Left hindlimb (tissue), 1 donor: ENCODE data around the gene FAM184A.
A peak's percentile ranks its signal among the peaks of the same experiment; 100 is the strongest.
"Not testable (repeated sequence)": the region's sequence is repeated elsewhere in the genome, so short reads cannot be mapped to it uniquely, and the experiment has no call there.

Source experiments
- DNase-seq: peaks from one replicate; pipeline ENCODE4 v3.0.0-alpha.2; 2018

Gene FAM184A

GRCh38 chr6:119097815-119098361 is 19.4 kb upstream of the FAM184A start:
- DNase-seq, result not testable (repeated sequence)

DNA sequence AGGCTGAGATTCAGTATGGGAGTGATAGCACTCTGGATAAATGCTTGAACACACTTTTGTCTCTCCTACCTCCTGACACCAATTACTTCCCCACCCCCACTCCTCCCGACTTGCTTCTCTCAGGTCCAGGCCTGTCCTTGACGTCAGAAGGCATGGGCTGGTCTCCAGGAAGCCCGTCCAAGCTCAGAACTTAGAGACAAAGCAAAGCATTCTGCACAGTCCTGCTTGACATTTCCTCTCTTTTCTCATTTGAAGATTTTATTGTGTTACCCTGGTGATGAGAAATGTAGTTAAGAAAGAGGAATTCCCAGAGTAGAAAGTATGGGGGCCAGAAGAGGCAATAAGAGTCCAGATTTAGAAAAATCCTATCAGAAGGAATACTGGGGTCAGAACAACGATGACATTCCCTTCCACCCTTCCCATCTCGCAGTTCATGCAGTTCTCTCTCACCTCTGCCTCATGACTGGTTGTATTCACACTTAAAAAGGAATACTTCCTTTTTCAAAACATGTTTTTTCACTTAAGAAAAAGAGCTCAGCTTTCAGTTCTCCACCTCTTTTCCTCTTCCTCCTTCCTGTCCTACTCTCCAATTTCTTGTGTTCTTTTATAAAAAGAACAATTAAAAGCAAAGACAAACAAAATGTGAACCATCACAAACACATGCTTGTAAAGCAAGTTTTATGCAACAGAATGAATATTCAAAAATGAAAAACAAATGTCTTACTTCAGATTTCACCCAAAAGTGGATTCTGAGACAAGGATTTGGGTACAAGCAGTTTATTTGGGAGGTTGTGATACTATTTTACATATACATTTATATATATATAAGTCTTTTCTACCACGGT is 18.5 kb upstream of the FAM184A start:
- peak; percentile 86 for DNase-seq

- no peak for DNase-seq
Measured at GRCh38 chr6:119090256-119090655, 11.8 kb upstream of the FAM184A start.

DNA sequence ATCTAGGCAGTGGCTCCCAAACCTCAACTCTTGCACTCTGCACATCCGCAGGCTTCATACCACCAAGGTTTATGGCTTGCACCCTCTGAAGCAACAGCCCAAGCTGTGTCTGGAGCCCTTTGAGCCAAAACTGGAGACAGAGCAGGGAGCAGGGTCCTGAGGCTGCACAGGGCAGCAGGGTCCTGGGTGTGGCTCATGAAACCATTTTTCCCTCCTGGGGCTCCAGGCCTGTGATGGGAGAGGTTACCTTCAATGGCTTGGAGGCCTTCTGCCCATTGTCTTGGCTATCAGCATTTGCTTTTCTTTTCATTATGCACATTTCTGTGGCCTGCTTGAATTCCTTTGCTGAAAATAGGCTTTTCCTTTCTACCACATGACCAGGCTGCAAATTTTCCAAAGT is 6.3 kb upstream of the FAM184A start:
- DNase-seq, result no peak

DNA sequence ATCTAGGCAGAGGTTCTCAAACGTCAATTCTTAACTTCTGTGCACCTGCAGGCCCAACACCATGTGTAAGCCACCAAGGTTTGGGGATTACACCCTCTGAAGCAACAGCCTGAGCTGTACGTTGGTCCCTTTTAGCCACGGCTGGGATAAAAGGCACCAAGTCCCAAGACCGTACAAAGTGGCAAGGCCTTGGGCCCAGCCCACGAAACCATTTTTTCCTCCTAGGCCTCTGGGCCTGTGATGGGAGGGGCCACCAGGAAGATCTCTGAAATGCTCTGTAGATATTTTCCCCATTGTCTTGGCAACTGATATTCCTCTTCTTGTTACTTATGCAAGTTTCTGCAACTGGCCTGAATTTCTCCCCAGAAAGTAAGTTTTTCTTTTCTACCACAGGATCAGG is 4.5 kb upstream of the FAM184A start:
- DNase-seq, result no peak

GRCh38 chr6:119079283-119079809 is 882 bp upstream of the FAM184A start:
- no peak for DNase-seq

DNA sequence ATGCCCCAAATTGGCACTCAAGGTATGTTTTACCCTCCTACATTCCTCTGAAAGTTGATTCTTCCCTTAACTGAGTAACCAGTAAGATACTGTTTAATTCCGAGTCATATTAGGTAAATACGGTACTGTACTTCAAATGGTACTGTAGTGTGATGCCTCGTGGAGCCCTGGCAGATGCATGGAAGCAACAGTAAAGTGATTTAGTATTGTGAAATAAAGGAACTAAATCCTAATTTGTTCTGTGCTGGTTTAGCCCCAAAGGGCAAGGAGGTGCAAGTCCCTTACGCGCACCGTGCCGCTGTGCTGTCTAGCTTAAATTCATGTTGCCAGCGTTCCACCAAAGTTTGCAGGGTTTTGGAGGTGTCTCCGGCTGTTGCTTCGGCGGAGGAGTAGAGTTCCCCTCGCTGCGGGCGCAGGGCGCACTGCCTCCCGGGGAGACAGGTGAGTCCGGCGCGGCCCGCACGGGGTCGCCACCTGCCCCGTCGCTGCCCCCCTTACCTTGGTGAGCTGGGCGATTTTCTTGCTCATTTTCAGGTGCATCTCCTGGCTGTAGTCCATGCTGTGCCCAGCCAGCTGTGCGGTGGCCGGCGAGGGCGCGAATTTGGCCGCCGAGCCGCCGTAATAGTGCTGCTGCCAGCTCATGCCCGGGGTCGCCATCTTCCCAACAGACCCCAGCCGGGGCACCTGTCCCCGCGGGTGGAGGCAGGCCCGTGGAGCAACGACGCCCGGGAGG is 655 bp downstream of the FAM184A start:
- DNase-seq, result no peak

DNA sequence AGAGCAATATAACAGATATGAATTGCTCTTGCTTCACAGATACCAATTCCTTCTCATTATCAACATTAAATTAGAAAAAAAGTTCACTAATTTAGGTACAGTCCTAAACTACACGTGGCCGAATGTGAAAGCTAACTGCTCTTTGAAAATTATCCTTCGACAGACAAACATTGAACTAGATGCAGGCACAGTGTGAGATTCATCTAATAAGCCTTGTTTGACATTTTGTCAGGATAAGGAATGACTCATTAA is 1.1 kb downstream of the FAM184A start:
- no peak for DNase-seq

DNA sequence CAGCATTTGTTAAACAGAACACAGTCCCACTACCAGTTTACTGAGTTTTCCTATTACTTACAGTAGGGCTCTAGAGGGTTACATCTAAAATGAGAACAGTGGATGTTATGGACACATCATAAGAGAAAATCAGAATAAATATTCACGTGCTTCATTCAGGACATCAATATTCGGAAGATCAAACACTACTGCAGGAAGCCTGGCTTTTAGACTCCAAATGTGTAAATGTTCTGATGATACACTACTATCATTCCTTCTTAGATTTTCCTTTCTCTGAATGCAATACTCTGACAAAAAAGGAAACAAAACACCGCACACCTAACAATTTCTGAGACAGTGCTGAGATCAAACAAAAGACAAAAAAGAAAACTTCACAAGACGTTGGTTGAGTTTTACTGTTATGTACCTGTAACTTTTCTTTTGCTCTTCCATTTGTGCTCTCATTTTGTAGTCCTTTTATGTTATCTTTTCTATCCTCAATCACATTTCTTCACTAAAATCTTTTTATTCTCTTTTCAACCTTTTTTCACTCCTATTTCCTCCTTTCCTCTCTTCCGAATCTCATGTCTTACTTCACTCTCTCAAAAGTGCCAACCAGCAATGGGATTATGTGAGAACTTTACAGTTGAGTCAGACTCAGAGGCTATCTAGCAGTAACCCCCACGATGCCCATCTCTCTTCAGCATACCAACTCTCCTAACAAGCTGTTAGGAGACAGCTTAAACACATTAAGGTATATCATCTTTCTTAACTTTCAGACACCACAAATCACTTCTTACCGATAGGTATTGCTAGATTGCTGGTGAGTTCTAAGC is 1.7 kb downstream of the FAM184A start:
- no peak for DNase-seq

- DNase-seq, result no peak
Measured at GRCh38 chr6:119076173-119076572, 2.3 kb downstream of the FAM184A start.

GRCh38 chr6:119075200-119075981 is 3.1 kb downstream of the FAM184A start:
- DNase-seq, result no peak

DNA sequence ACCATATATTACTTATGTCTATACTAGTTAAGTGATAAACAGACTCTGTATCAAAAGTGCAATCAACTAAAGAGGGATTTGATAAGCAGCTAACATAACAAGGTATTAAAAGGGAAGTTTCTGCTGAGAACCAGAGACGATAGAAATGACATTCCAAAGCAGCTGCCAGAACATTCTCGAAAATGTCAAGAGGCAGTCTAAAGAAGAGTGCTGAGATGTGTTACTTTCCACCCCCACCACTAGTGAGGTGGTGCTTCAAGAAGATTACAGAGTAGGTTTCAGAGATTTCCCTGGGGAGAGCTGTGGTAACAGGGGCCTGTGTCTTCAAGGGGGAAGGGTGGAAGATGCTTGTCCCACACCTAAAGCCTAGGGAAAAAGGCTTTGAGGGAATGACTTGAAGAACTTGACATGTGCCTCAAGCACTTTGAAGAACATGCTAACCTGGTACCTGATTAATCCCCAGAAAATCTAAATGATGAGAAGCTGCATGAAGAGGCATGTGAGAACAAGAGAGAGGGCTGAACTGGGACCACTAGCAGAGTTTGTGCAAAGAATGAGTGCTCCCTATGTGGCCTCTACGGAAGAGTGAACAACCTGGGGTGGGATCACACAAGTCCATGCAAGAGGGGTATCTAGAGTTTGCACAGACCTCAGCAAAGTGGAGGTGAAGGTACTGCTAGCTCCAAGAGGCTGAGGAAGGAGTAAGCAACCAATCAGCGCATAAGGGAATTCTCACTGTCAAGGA is 5.0 kb downstream of the FAM184A start:
- DNase-seq, result no peak

DNA sequence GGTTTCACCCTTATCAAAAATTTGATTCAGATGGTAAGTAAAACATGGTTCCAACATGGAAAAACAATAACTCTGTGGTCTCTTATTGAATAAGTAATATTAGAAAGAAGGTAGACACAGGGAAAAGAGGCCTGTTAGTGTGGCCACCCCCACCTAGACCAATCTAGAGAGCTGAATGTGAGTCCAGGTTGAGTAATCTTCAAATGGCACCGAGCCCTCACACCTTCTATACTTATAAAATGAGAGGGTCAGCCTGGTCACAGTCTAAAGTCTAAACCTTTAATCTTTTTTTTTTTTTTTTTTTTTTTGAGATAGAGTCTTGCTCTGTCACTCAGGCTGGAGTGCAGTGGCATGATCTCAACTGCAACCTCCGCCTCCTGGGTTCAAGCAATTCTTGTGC is 6.9 kb downstream of the FAM184A start:
- no peak for DNase-seq

DNA sequence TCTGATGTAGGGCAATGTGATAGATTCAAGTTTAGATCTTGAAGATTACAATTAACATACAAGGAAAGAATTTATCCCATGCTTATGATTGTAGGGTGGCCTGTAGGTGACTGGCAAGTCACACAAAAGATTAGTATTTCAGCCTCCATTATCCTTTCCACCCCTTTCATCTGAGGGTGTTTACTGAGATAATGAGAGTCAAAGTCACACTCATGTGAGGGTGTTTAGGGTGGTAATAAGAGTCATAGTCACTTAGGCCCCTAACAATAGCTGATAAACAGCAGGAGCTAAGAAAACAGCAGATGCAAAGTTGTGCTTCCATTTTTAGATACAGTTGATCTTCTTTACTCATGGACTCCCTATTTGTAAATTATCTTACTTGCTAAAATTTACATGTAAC is 11.4 kb downstream of the FAM184A start:
- no peak for DNase-seq

DNA sequence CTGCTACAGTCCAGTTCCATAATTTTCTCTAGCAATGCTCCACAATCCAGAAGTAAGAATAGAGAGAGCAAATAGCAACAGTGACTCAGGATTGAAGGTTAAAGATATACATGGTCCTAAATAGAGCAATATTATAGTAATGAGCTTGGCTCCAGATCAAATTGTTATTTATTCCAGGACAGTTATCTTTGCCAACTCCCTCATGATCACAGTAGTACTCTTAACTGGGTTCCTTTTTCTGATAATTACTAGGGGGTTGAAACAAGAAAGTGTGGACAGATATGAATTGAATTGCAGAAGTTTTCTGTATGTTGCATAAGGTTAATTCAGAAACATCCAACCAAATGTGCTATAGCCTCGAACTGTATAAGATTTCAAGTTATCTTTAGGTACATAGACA is 11.9 kb downstream of the FAM184A start:
- DNase-seq, result no peak

- no peak for DNase-seq
Measured at GRCh38 chr6:119065955-119066354, 12.5 kb downstream of the FAM184A start.

DNA sequence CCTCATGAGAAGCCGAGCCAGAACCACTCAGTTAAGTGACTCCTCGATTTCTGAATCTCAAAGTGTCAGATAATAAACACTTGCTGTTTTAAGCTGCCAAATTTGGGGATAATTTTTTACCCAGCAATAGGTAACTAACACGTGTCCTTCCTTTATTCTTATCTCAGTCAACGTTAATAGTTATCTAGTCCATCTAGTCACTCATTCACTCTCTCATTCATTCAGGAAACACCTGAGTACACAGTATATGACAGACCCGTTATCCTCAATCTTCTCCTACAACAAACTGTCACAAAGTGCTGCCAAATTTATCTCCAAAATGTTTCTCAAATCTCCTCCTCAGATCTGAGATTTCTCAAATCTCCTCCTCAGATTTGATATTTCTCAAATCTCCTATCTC is 13.1 kb downstream of the FAM184A start:
- no peak for DNase-seq

GRCh38 chr6:119063491-119063890 is 15.0 kb downstream of the FAM184A start:
- no peak for DNase-seq

DNA sequence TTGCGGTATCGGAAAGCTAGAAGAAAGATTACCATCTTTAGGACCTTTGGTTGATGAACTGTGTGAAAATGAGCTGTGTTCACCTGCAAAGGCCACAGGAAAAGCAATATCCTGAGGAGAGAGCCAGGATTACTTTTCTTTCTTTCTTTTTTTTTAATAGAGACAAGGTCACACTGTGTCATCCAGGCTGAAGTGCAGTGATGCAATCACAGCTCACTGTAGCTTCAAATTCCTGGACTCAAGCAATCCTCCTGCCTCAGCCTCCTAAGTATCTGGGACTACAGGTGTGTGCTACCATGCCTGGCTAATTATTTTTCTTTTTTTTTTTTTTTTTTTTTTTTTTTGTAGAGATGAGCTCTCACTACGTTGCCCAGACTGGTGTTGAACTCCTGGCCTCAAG is 17.2 kb downstream of the FAM184A start:
- DNase-seq, result no peak

- no peak for DNase-seq
Measured at GRCh38 chr6:119060255-119060907, 18.1 kb downstream of the FAM184A start.

DNA sequence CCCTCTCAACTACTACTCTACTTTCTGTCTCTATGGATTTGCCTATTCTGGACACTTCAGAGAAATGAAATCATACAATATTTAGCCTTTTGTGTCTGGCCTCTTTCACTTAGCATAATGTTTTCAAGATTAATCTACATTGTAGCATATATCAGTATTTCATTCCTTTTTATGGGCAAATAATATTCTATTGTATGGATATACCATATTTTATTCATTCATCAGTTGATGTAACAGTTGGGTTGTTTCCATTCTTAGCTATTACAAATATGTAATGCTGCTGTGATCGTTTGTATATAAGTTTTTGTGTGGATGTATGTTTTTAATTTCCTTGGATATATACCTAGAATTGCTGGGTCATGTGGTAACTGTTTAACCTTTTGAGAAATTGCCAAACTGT is 23.4 kb downstream of the FAM184A start:
- no peak for DNase-seq
